Activated gamma-delta T cell treated with Interleukin-2 at 50 U/mL for 16 hours (primary cell): ENCODE data around the gene DENND1A.

Source experiments
- DNase-seq: peaks from one replicate; pipeline ENCODE4 v3.0.0-alpha.2; 2020

DENND1A gene

GRCh38 chr9:123517512-123517911 lies 412.4 kb downstream of the DENND1A start:
- DNase-seq = no peak

- DNase-seq = no peak
Measured at GRCh38 chr9:123514766-123515165, 415.2 kb downstream of the DENND1A start.

- no peak for DNase-seq
Measured at GRCh38 chr9:123513554-123513953, 416.4 kb downstream of the DENND1A start.

- DNase-seq = no peak
Measured at GRCh38 chr9:123511326-123512277, 418.3 kb downstream of the DENND1A start.

GRCh38 chr9:123509646-123510045 lies 420.3 kb downstream of the DENND1A start:
- no peak for DNase-seq

- DNase-seq = no peak
Measured at GRCh38 chr9:123508048-123508447, 421.9 kb downstream of the DENND1A start.

- no peak for DNase-seq
Measured at GRCh38 chr9:123505496-123505895, 424.4 kb downstream of the DENND1A start.

GRCh38 chr9:123500336-123500735 lies 429.6 kb downstream of the DENND1A start:
- DNase-seq = no peak

GRCh38 chr9:123497830-123498229 lies 432.1 kb downstream of the DENND1A start:
- no peak for DNase-seq

GRCh38 chr9:123495731-123496130 lies 434.2 kb downstream of the DENND1A start:
- DNase-seq = no peak

GRCh38 chr9:123493627-123494026 lies 436.3 kb downstream of the DENND1A start:
- DNase-seq = no peak

- DNase-seq = no peak
Measured at GRCh38 chr9:123490688-123491087, 439.2 kb downstream of the DENND1A start.

- no peak for DNase-seq
Measured at GRCh38 chr9:123488722-123489321, 441.1 kb downstream of the DENND1A start.

- DNase-seq = no peak
Measured at GRCh38 chr9:123487944-123488548, 441.9 kb downstream of the DENND1A start.

GRCh38 chr9:123486431-123486830 lies 443.5 kb downstream of the DENND1A start:
- no peak for DNase-seq

- DNase-seq = no peak
Measured at GRCh38 chr9:123485216-123485615, 444.7 kb downstream of the DENND1A start.

- DNase-seq = no peak
Measured at GRCh38 chr9:123484130-123484529, 445.8 kb downstream of the DENND1A start.

GRCh38 chr9:123483191-123483803 lies 446.6 kb downstream of the DENND1A start:
- no peak for DNase-seq

GRCh38 chr9:123482295-123482968 lies 447.5 kb downstream of the DENND1A start:
- no peak for DNase-seq

- no peak for DNase-seq
Measured at GRCh38 chr9:123481209-123481865, 448.6 kb downstream of the DENND1A start.

- DNase-seq = no peak
Measured at GRCh38 chr9:123480791-123481190, 449.1 kb downstream of the DENND1A start.

GRCh38 chr9:123480096-123480495 lies 449.8 kb downstream of the DENND1A start:
- no peak for DNase-seq
